Measurements from ENCODE around the gene KCNK16. TPM values are rescaled to one million over a fixed set of nuclear protein-coding genes. Genes with fewer than 3 reads are reported as not detected.
A peak's percentile ranks its signal among the peaks of the same experiment; 100 is the strongest.

The KCNK16 gene
- total and polyA plus RNA-seq, 2 of the 8 experiments (the other 6 are each of a cell fraction or from before 2014, with no cell fraction given): not detected

GRCh38 chr6:39319621-39320362, 2.7 kb downstream of the KCNK16 start:
- FAIRE-seq: no peak
- POLR2A ChIA-PET (ENCODE audit: partially characterized antibody): interaction anchor here (0.6 kb wide), 1 partner anchor 240 kb away, joined by 3 read pairs; no protein-coding TSS in a partner anchor

More at GRCh38 chr6:39319621-39320362, 2.7 kb downstream of the KCNK16 start:
- Histone ChIP-seq H2BK12ac (ENCODE audit: low read depth, low read length) (no peak overlapping the region), H2AK5ac (ENCODE audit: low read depth, low read length) (no peak overlapping the region; the same call in 1 of the 2 replicates), H3K14ac (ENCODE audit: insufficient read length) (no peak overlapping the region), H2BK5ac (ENCODE audit: low read depth, low read length) (no peak overlapping the region), H2BK15ac (ENCODE audit: low read length) (no peak overlapping the region), H4K8ac (ENCODE audit: extremely low read depth, insufficient read depth, low read length) (peak overlapping the region; percentile 57; the same call in 1 of the 2 replicates), H2BK20ac (ENCODE audit: low read length) (no peak overlapping the region), H3K27ac (ENCODE audit: low read depth, low read length) (no peak overlapping the region), H3K9ac (replicated peaks in 1 of 4; ENCODE audit: extremely low read depth in 1 of 4, low read depth in 3 of 4, low read length in 3 of 4) (no peak overlapping the region), H3K56ac (replicated peaks; ENCODE audit: insufficient read length, low read depth, low read length) (no peak overlapping the region), H3K4me2 (ENCODE audit: insufficient read depth in 1 of 2, low read depth in 2 of 2, low read length in 2 of 2) (no peak overlapping the region), H4K20me1 (replicated peaks in 1 of 2; ENCODE audit: control insufficient read depth in 1 of 2, insufficient read depth in 2 of 2, low read length in 2 of 2) (no peaks in the 10 kb centered on the region), H3K4ac (replicated peaks; ENCODE audit: insufficient read length, low read depth, low read length) (no peak overlapping the region), H3K79me1 (ENCODE audit: low read depth, low read length) (no peaks in the 10 kb centered on the region; the same call in 1 of the 2 replicates), H2AFZ (ENCODE audit: low read length) (no peak overlapping the region), H3K23ac (ENCODE audit: insufficient read length) (no peak overlapping the region), H3K9me3 (ENCODE audit: insufficient read depth in 2 of 2, low read depth in 1 of 2, low read length in 1 of 2) (no peaks in the 10 kb centered on the region), H3K18ac (ENCODE audit: extremely low read depth, low read length) (no peak overlapping the region), H4K91ac (replicated peaks; ENCODE audit: insufficient read length, low read length) (no peak overlapping the region), H2BK120ac (replicated peaks; ENCODE audit: low read depth, low read length) (no peak overlapping the region), H4K5ac (ENCODE audit: insufficient read length, low read depth, low read length) (no peak overlapping the region), H3K4me1 (replicated peaks in 1 of 4; ENCODE audit: control insufficient read depth in 3 of 4, insufficient read depth in 4 of 4, low read length in 3 of 4) (no peaks in the 10 kb centered on the region), H3K4me3 (ENCODE audit: extremely low read depth in 1 of 4, insufficient read depth in 2 of 4, low read depth in 3 of 4, low read length in 4 of 4) (no peak overlapping the region), H3K79me2 (ENCODE audit: control insufficient read depth in 1 of 2, insufficient read depth in 2 of 2, low read length in 2 of 2) (no peaks in the 10 kb centered on the region), H3K23me2 (ENCODE audit: low read depth, low read length) (no peaks in the 10 kb centered on the region; the same call in 1 of the 2 replicates), H3K36me3 (ENCODE audit: control insufficient read depth in 2 of 4, insufficient read depth in 4 of 4, low read length in 3 of 4) (no peaks in the 10 kb centered on the region), H3K27me3 (replicated peaks in 1 of 4; ENCODE audit: control insufficient read depth in 3 of 4, extremely low read depth in 1 of 4, insufficient read depth in 3 of 4, low read length in 3 of 4) (peaks cover 8 to 14% (median 11%) of the 10 kb centered on the region in 4 experiments)
- CTCF ChIA-PET (ENCODE audit: partially characterized antibody): interaction anchor here (0.7 to 47.4 kb wide), 10 partner anchors 9 to 1730 kb away, joined by 3 to 1738 read pairs (median 3); partner anchors contain the start of gene KCNK5
- TF ChIP-seq FOSL1 (IDR thresholded peaks at IDR 0.05; ENCODE audit: insufficient read depth, low read depth, low read length): no peak
- DNase-seq (ENCODE audit: low read depth in 1 of 2, low spot score in 2 of 2): no peak
- 93% methylated on average over 13 of the region's 13 CpGs; no CpG with 5 or more reads in 1 of the 2 experiments for WGBS, 2 experiments (ENCODE audit: extremely low coverage in 1 of 2, insufficient coverage in 1 of 2, insufficient read length in 1 of 2, insufficient replicate concordance in 2 of 2, low coverage in 1 of 2, low lambda C conversion rate in 2 of 2, missing lambda C conversion rate in 1 of 2)
